Mesenchymal stem cell (in vitro differentiated cells and primary cell): Measurements from ENCODE around the gene ZHX3.

ENCODE experiments used
- DNase-seq: peaks from one replicate; pipeline ENCODE4 v3.0.0-alpha.2; 2013
- H2AFZ ChIP-seq: one replicate; pipeline ENCODE4 v1.6.1; 2013; ENCODE audit warnings: low read depth, mild to moderate bottlenecking, control low read depth, inconsistent platforms, low read length, moderate library complexity
- H2AK5ac ChIP-seq: 2 replicates; pipeline ENCODE4 v1.6.1; 2013; ENCODE audit warnings: low read length, moderate library complexity, mild to moderate bottlenecking, inconsistent platforms; ENCODE audit not compliant: severe bottlenecking
- H2BK120ac ChIP-seq: one replicate; pipeline ENCODE4 v1.6.1; 2013; ENCODE audit warnings: low read depth, mild to moderate bottlenecking, inconsistent platforms, low read length, moderate library complexity
- H2BK12ac ChIP-seq, 2 experiments: one replicate each; pipeline ENCODE4 v1.6.1; 2013; ENCODE audit warnings: inconsistent platforms in 2 of 2, low read length in 2 of 2, mild to moderate bottlenecking in 2 of 2, moderate library complexity in 2 of 2, control low read depth in 1 of 2
- H2BK15ac ChIP-seq: one replicate; pipeline ENCODE4 v1.6.1; 2013; ENCODE audit warnings: mild to moderate bottlenecking, low read depth, inconsistent platforms; ENCODE audit not compliant: poor library complexity, severe bottlenecking
- H2BK5ac ChIP-seq: 2 replicates; pipeline ENCODE4 v1.6.1; 2013; ENCODE audit warnings: low read depth, mild to moderate bottlenecking, low read length, control low read depth, inconsistent platforms; ENCODE audit not compliant: poor library complexity, severe bottlenecking
- H3K14ac ChIP-seq, 2 experiments: one replicate each; pipeline ENCODE4 v1.6.1; 2013; ENCODE audit warnings: inconsistent platforms in 2 of 2, low read length in 2 of 2, control low read depth in 1 of 2, mild to moderate bottlenecking in 1 of 2, moderate library complexity in 1 of 2
- H3K18ac ChIP-seq, 2 experiments: one replicate each; pipeline ENCODE4 v1.6.1; 2013; ENCODE audit warnings: inconsistent platforms in 2 of 2, low read length in 2 of 2, control low read depth in 1 of 2, low read depth in 1 of 2, mild to moderate bottlenecking in 1 of 2
- H3K23ac ChIP-seq, 2 experiments: one replicate each; pipeline ENCODE4 v1.6.1; 2013; ENCODE audit warnings: inconsistent platforms in 2 of 2, low read length in 2 of 2, mild to moderate bottlenecking in 2 of 2, moderate library complexity in 2 of 2, control low read depth in 1 of 2
- H3K27ac ChIP-seq: 2 replicates; pipeline ENCODE4 v1.5.1; 2013; ENCODE audit warnings: mild to moderate bottlenecking, moderate library complexity, low read length, control low read depth, inconsistent platforms; ENCODE audit not compliant: poor library complexity, severe bottlenecking
- H3K27me3 ChIP-seq, 2 experiments: 2 replicates each; pipeline versions ENCODE4 v1.6.1 to v1.7.0; 2013; ENCODE audit warnings: low read length in 2 of 2, mild to moderate bottlenecking in 2 of 2, moderate library complexity in 2 of 2, control low read depth in 1 of 2, inconsistent platforms in 1 of 2; ENCODE audit not compliant: control insufficient read depth in 1 of 2, insufficient read depth in 1 of 2
- H3K36me3 ChIP-seq, 2 experiments: 2 replicates each; pipeline versions ENCODE4 v1.6.1 to v1.7.0; 2013; ENCODE audit warnings: low read length in 2 of 2, control low read depth in 1 of 2, inconsistent platforms in 1 of 2, low read depth in 1 of 2, mild to moderate bottlenecking in 1 of 2; ENCODE audit not compliant: insufficient read depth in 2 of 2, control insufficient read depth in 1 of 2
- H3K4ac ChIP-seq, 2 experiments: one replicate each; pipeline ENCODE4 v1.6.1; 2013; ENCODE audit warnings: inconsistent platforms in 2 of 2, low read length in 2 of 2, mild to moderate bottlenecking in 2 of 2, moderate library complexity in 2 of 2, control low read depth in 1 of 2, low read depth in 1 of 2
- H3K4me1 ChIP-seq: 2 replicates; pipeline ENCODE4 v1.6.1; 2013; ENCODE audit warnings: low read depth, low read length, control low read depth; ENCODE audit not compliant: control insufficient read depth, insufficient read depth
- H3K4me2 ChIP-seq: 2 replicates; pipeline ENCODE4 v1.6.1; 2013; ENCODE audit warnings: low read length, mild to moderate bottlenecking, inconsistent platforms; ENCODE audit not compliant: poor library complexity, severe bottlenecking
- H3K4me3 ChIP-seq, 2 experiments: 2 replicates each; pipeline versions ENCODE4 v1.5.1 to v1.7.0; 2013; ENCODE audit warnings: low read length in 2 of 2, mild to moderate bottlenecking in 2 of 2, control low read depth in 1 of 2, low read depth in 1 of 2; ENCODE audit not compliant: insufficient read depth in 1 of 2
- H3K79me1 ChIP-seq: replicated peaks from 2 replicates; pipeline ENCODE4 v1.6.1; 2013; ENCODE audit warnings: mild to moderate bottlenecking, control low read depth, low read length, inconsistent platforms; ENCODE audit not compliant: poor library complexity, severe bottlenecking
- H3K9ac ChIP-seq: 2 replicates; pipeline ENCODE4 v1.7.0; 2013; ENCODE audit warnings: mild to moderate bottlenecking, low read length, moderate library complexity
- H3K9me3 ChIP-seq: 2 replicates; pipeline ENCODE4 v1.7.0; 2013; ENCODE audit warnings: mild to moderate bottlenecking, low read length; ENCODE audit not compliant: control insufficient read depth
- H4K8ac ChIP-seq: one replicate; pipeline ENCODE4 v1.6.1; 2013; ENCODE audit warnings: inconsistent platforms, mild to moderate bottlenecking, low read length, moderate library complexity
- H4K91ac ChIP-seq: one replicate; pipeline ENCODE4 v1.6.1; 2013; ENCODE audit warnings: mild to moderate bottlenecking, low read length, inconsistent platforms
- WGBS: methylation state at CpG from one replicate; pipeline ENCODE4 v1.1.7; 2013; ENCODE audit warnings: mixed read lengths; 5-methylcytosine and 5-hydroxymethylcytosine counted together

The ZHX3 gene

GRCh38 chr20:41362748-41363140 is 45.2 kb upstream of the ZHX3 start:
- DNase-seq = no peak
- Histone ChIP-seq H3K9ac (no peak overlapping the region), H4K91ac (no peak overlapping the region), H3K27ac (no peak overlapping the region), H3K4me3 (no peak overlapping the region), H3K4ac (no peak overlapping the region), H3K23ac (no peak overlapping the region), H2BK15ac (no peak overlapping the region), H3K79me1 (no peaks in the 10 kb centered on the region), H3K4me2 (no peak overlapping the region), H3K36me3 (peaks cover 9 to 31% of the 10 kb centered on the region in 2 experiments), H2BK120ac (no peak overlapping the region), H3K9me3 (no peaks in the 10 kb centered on the region), H2AFZ (no peak overlapping the region), H3K27me3 (peaks cover 39% of the 10 kb centered on the region in 2 experiments), H2BK12ac (no peak overlapping the region), H3K4me1 (peaks cover 18% of the 10 kb centered on the region), H2AK5ac (no peak overlapping the region), H3K14ac (no peak overlapping the region), H2BK5ac (no peak overlapping the region), H4K8ac (no peak overlapping the region), H3K18ac (no peak overlapping the region)
- 92% methylated on average over 5 of the region's 5 CpGs for WGBS

- H3K4me1 ChIP-seq = peaks cover 18% of the 10 kb centered on the region
- H2AK5ac ChIP-seq = no peak overlapping the region
- no peak overlapping the region for H3K27ac ChIP-seq
- no peak overlapping the region for H2AFZ ChIP-seq
- H4K91ac ChIP-seq = no peak overlapping the region
- H3K14ac ChIP-seq = peak overlapping the region in 1 of 2 experiments; percentile 26
- H3K18ac ChIP-seq = no peak overlapping the region
- WGBS = 94% methylated on average over 45 of the region's 45 CpGs
- H4K8ac ChIP-seq = no peak overlapping the region
- H3K9me3 ChIP-seq = no peaks in the 10 kb centered on the region
- peaks cover 16 to 38% of the 10 kb centered on the region in 2 experiments for H3K36me3 ChIP-seq
- no peak overlapping the region for H3K9ac ChIP-seq
- no peak overlapping the region for H2BK5ac ChIP-seq
- no peaks in the 10 kb centered on the region for H3K79me1 ChIP-seq
- H3K4me2 ChIP-seq = no peak overlapping the region
- H2BK15ac ChIP-seq = no peak overlapping the region
- H2BK120ac ChIP-seq = no peak overlapping the region
- no peak overlapping the region for H2BK12ac ChIP-seq
- no peak overlapping the region for H3K23ac ChIP-seq
- no peak overlapping the region for H3K4me3 ChIP-seq
- H3K4ac ChIP-seq = no peak overlapping the region
- peaks cover 32% of the 10 kb centered on the region in 2 experiments for H3K27me3 ChIP-seq
- no peak for DNase-seq
Measured at GRCh38 chr20:41361757-41362747, 44.5 kb upstream of the ZHX3 start.

- Histone ChIP-seq H3K9ac (no peak overlapping the region), H3K27me3 (peaks cover 28 to 29% of the 10 kb centered on the region in 2 experiments), H2BK120ac (no peak overlapping the region), H3K18ac (no peak overlapping the region), H4K91ac (no peak overlapping the region), H3K27ac (no peak overlapping the region), H2BK15ac (no peak overlapping the region), H2AFZ (no peak overlapping the region), H3K9me3 (no peaks in the 10 kb centered on the region), H3K79me1 (no peaks in the 10 kb centered on the region), H3K4me2 (no peak overlapping the region), H3K4ac (no peak overlapping the region), H2AK5ac (no peak overlapping the region), H3K23ac (no peak overlapping the region), H4K8ac (no peak overlapping the region), H3K4me3 (no peak overlapping the region), H3K14ac (peak overlapping the region in 1 of 2 experiments; percentile 26), H3K36me3 (peaks cover 25 to 46% of the 10 kb centered on the region in 2 experiments), H2BK12ac (no peak overlapping the region), H2BK5ac (no peak overlapping the region), H3K4me1 (peaks cover 11% of the 10 kb centered on the region)
- WGBS = 92% methylated on average over 22 of the region's 22 CpGs
- no peak for DNase-seq
Measured at GRCh38 chr20:41360831-41361756, 43.6 kb upstream of the ZHX3 start.
